HG03039 (cell line): Measurements from ENCODE around the gene ZNF766.
"Not testable (repeated sequence)": the region's sequence is repeated elsewhere in the genome, so short reads cannot be mapped to it uniquely, and the experiment has no call there.

Experiments used
- ATAC-seq: cut with Tn5 transposase; IDR thresholded peaks from one replicate; pipeline ENCODE4 v1.9.1; 2021; ENCODE audit warnings: mild to moderate bottlenecking, moderate library complexity; ENCODE audit not compliant: unreplicated experiment

The ZNF766 gene

GRCh38 chr19:52274191-52274590, 4.8 kb downstream of the ZNF766 start:
- no peak for ATAC-seq

GRCh38 chr19:52275988-52276387, 6.6 kb downstream of the ZNF766 start:
- no peak for ATAC-seq

GRCh38 chr19:52277471-52277870, 8.1 kb downstream of the ZNF766 start:
- ATAC-seq: no peak

- ATAC-seq: no peak
These were observed 16.9 kb downstream of the ZNF766 start for GRCh38 chr19:52286256-52286655.

GRCh38 chr19:52291781-52292180, 22.4 kb downstream of the ZNF766 start:
- no peak for ATAC-seq

GRCh38 chr19:52292946-52293345, 23.6 kb downstream of the ZNF766 start:
- ATAC-seq: not testable (repeated sequence)

- no peak for ATAC-seq
These were observed 27.0 kb downstream of the ZNF766 start for GRCh38 chr19:52296400-52296772.

GRCh38 chr19:52296773-52297600, 27.6 kb downstream of the ZNF766 start, which contains the start of gene ZNF480:
ZNF480 (plus strand) TSS chr19:52297169; CDS start chr19:52300413, 3,244 bp downstream.
- peak; percentile 50 for ATAC-seq

- ATAC-seq: no peak
These were observed 28.4 kb downstream of the ZNF766 start for GRCh38 chr19:52297601-52298364.

GRCh38 chr19:52307275-52307674, 37.9 kb downstream of the ZNF766 start:
- no peak for ATAC-seq

GRCh38 chr19:52322429-52322828, 53.0 kb downstream of the ZNF766 start:
- ATAC-seq: no peak

- no peak for ATAC-seq
These were observed 62.4 kb downstream of the ZNF766 start for GRCh38 chr19:52331757-52332156.

GRCh38 chr19:52335768-52336116, 66.4 kb downstream of the ZNF766 start:
- ATAC-seq: no peak

- peak; percentile 54 for ATAC-seq
These were observed 66.9 kb downstream of the ZNF766 start, which contains the start of gene ZNF610 for GRCh38 chr19:52336117-52336790. ZNF610 (plus strand) TSS chr19:52336243; CDS start chr19:52349173, 12,930 bp downstream.

- no peak for ATAC-seq
These were observed 67.5 kb downstream of the ZNF766 start for GRCh38 chr19:52336791-52337381.

- not testable (repeated sequence) for ATAC-seq
These were observed 69.6 kb downstream of the ZNF766 start for GRCh38 chr19:52339022-52339421.

GRCh38 chr19:52343548-52343947, 74.2 kb downstream of the ZNF766 start:
- ATAC-seq: no peak

GRCh38 chr19:52345162-52345561, 75.8 kb downstream of the ZNF766 start:
- no peak for ATAC-seq
